ENCODE measurements around the gene UGT1A1. TPM values are rescaled to one million over a fixed set of nuclear protein-coding genes. Genes with fewer than 3 reads are reported as not detected.

Gene UGT1A1
- total and polyA plus RNA-seq, 4 donors: 145 to 386 (median 288) TPM; not detected in 1

DNA sequence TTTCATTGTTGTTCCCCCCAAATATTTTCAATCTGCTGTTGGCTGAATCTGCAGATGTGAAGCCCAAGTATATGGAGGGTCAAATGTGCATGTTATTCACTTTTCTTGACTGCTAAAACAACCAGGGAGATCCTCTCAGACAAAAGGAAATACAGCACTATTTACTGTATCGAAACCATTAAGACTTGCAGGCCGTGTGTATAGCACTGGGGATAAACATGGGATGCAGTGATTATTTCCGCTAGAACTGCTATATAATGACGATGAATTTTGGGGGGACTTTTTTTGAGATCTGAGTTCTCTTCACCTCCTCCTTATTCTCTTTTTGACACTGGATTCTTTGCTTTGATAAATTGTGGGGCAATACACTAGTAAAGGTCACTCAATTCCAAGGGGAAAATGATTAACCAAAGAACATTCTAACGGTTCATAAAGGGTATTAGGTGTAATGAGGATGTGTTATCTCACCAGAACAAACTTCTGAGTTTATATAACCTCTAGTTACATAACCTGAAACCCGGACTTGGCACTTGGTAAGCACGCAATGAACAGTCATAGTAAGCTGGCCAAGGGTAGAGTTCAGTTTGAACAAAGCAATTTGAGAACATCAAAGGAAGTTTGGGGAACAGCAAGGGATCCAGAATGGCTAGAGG lies 3.5 kb upstream of the UGT1A1 start:
- Histone ChIP-seq H3K4me1 (ENCODE audit: control insufficient read depth in 4 of 4, insufficient read depth in 4 of 4, low read length in 3 of 4) (peaks cover 12 to 58% (median 31%) of the 10 kb centered on the region in 4 donors), H3K27me3 (ENCODE audit: control insufficient read depth in 4 of 4, insufficient read depth in 4 of 4, low read length in 3 of 4) (no peaks in the 10 kb centered on the region), H3K36me3 (ENCODE audit: control insufficient read depth in 4 of 4, insufficient read depth in 3 of 4, low read depth in 1 of 4, low read length in 3 of 4) (no peaks in the 10 kb centered on the region), H3K9me3 (ENCODE audit: control insufficient read depth in 4 of 4, low read length in 3 of 4) (no peaks in the 10 kb centered on the region), H3K27ac (ENCODE audit: low read depth in 1 of 2, low read length in 2 of 2) (peak overlapping the region; percentile 69 to 72), H3K4me3 (ENCODE audit: low read depth in 1 of 3, low read length in 3 of 3) (no peak overlapping the region), H3K9ac (ENCODE audit: low read depth in 1 of 2, low read length in 2 of 2) (peak overlapping the region in 1 of 2 donors; percentile 63)
- TF ChIP-seq, protein P1, sequence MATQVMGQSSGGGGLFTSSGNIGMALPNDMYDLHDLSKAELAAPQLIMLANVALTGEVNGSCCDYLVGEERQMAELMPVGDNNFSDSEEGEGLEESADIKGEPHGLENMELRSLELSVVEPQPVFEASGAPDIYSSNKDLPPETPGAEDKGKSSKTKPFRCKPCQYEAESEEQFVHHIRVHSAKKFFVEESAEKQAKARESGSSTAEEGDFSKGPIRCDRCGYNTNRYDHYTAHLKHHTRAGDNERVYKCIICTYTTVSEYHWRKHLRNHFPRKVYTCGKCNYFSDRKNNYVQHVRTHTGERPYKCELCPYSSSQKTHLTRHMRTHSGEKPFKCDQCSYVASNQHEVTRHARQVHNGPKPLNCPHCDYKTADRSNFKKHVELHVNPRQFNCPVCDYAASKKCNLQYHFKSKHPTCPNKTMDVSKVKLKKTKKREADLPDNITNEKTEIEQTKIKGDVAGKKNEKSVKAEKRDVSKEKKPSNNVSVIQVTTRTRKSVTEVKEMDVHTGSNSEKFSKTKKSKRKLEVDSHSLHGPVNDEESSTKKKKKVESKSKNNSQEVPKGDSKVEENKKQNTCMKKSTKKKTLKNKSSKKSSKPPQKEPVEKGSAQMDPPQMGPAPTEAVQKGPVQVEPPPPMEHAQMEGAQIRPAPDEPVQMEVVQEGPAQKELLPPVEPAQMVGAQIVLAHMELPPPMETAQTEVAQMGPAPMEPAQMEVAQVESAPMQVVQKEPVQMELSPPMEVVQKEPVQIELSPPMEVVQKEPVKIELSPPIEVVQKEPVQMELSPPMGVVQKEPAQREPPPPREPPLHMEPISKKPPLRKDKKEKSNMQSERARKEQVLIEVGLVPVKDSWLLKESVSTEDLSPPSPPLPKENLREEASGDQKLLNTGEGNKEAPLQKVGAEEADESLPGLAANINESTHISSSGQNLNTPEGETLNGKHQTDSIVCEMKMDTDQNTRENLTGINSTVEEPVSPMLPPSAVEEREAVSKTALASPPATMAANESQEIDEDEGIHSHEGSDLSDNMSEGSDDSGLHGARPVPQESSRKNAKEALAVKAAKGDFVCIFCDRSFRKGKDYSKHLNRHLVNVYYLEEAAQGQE (IDR thresholded peaks at IDR 0.05): peak; percentile 62
- peak; percentile 96 to 98 for TF ChIP-seq HNF4A (conservative IDR thresholded peaks at IDR 0.05)
- no peak for TF ChIP-seq EGR1 (IDR thresholded peaks at IDR 0.05; ENCODE audit: low read depth in 2 of 2)
- peak; percentile 83 to 94 for TF ChIP-seq JUND (IDR thresholded peaks at IDR 0.05)
- peak; percentile 84 for TF ChIP-seq FOXA2 (IDR thresholded peaks at IDR 0.05)
- TF ChIP-seq, protein P2, sequence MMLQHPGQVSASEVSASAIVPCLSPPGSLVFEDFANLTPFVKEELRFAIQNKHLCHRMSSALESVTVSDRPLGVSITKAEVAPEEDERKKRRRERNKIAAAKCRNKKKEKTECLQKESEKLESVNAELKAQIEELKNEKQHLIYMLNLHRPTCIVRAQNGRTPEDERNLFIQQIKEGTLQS (IDR thresholded peaks at IDR 0.05): peak; percentile 81
- TF ChIP-seq SP1 (IDR thresholded peaks at IDR 0.05): peak; percentile 100
- TF ChIP-seq RAD21 (IDR thresholded peaks at IDR 0.05): peak; percentile 50 to 62
- TF ChIP-seq HNF4G (IDR thresholded peaks at IDR 0.05): peak; percentile 95
- TF ChIP-seq, protein P3, sequence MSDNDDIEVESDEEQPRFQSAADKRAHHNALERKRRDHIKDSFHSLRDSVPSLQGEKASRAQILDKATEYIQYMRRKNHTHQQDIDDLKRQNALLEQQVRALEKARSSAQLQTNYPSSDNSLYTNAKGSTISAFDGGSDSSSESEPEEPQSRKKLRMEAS (IDR thresholded peaks at IDR 0.05): peak; percentile 50
- TF ChIP-seq, protein P4, sequence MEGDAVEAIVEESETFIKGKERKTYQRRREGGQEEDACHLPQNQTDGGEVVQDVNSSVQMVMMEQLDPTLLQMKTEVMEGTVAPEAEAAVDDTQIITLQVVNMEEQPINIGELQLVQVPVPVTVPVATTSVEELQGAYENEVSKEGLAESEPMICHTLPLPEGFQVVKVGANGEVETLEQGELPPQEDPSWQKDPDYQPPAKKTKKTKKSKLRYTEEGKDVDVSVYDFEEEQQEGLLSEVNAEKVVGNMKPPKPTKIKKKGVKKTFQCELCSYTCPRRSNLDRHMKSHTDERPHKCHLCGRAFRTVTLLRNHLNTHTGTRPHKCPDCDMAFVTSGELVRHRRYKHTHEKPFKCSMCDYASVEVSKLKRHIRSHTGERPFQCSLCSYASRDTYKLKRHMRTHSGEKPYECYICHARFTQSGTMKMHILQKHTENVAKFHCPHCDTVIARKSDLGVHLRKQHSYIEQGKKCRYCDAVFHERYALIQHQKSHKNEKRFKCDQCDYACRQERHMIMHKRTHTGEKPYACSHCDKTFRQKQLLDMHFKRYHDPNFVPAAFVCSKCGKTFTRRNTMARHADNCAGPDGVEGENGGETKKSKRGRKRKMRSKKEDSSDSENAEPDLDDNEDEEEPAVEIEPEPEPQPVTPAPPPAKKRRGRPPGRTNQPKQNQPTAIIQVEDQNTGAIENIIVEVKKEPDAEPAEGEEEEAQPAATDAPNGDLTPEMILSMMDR (IDR thresholded peaks at IDR 0.05; ENCODE audit: low read depth, low read length, missing input control): no peak
- TF ChIP-seq GABPA (IDR thresholded peaks at IDR 0.05 in 1 of 2, conservative IDR thresholded peaks at IDR 0.05 in 1 of 2): no peak
- TF ChIP-seq YY1 (IDR thresholded peaks at IDR 0.05): peak; percentile 74
- peak; percentile 77 for TF ChIP-seq NR2F2 (IDR thresholded peaks at IDR 0.05)
- peak; percentile 49 for TF ChIP-seq TAF1 (conservative IDR thresholded peaks at IDR 0.05)
- TF ChIP-seq, protein P5, sequence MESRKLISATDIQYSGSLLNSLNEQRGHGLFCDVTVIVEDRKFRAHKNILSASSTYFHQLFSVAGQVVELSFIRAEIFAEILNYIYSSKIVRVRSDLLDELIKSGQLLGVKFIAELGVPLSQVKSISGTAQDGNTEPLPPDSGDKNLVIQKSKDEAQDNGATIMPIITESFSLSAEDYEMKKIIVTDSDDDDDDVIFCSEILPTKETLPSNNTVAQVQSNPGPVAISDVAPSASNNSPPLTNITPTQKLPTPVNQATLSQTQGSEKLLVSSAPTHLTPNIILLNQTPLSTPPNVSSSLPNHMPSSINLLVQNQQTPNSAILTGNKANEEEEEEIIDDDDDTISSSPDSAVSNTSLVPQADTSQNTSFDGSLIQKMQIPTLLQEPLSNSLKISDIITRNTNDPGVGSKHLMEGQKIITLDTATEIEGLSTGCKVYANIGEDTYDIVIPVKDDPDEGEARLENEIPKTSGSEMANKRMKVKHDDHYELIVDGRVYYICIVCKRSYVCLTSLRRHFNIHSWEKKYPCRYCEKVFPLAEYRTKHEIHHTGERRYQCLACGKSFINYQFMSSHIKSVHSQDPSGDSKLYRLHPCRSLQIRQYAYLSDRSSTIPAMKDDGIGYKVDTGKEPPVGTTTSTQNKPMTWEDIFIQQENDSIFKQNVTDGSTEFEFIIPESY (IDR thresholded peaks at IDR 0.05): peak; percentile 93
- peak; percentile 99 to 100 for TF ChIP-seq RXRA (IDR thresholded peaks at IDR 0.05)
- peak; percentile 89 for TF ChIP-seq FOXA1 (IDR thresholded peaks at IDR 0.05)
- no peak for DNase-seq (ENCODE audit: low spot score)
- WGBS: 24% methylated on average over 7 of the region's 7 CpGs

Measured in liver (tissue), 9 donors.